ENCODE results near the gene HK1. TPM values are rescaled to one million over a fixed set of nuclear protein-coding genes. Genes with fewer than 3 reads are reported as not detected.
"Not testable (repeated sequence)": the region's sequence is repeated elsewhere in the genome, so short reads cannot be mapped to it uniquely, and the experiment has no call there.

The HK1 gene
- total RNA-seq, 2 donors from 2014 or later, result 38.0 to 78.8 TPM

- no peaks in the 10 kb centered on the region for H3K36me3 ChIP-seq (ENCODE audit: control insufficient read depth, insufficient read depth, low read length)
- H3K4me1 ChIP-seq (ENCODE audit: control insufficient read depth, insufficient read depth, low read length), result no peaks in the 10 kb centered on the region
- Mint-ChIP-seq H3K27ac (no peak overlapping the region), H3K4me3 (no peak overlapping the region), H3K36me3 (ENCODE audit: low read depth) (no peaks in the 10 kb centered on the region), H3K4me1 (no peaks in the 10 kb centered on the region), H3K27me3 (ENCODE audit: insufficient read depth) (no peaks in the 10 kb centered on the region), H3K9me3 (peaks cover 2% of the 10 kb centered on the region)
- no peak for DNase-seq
- no peaks in the 10 kb centered on the region for H3K27me3 ChIP-seq (ENCODE audit: control insufficient read depth, insufficient read depth, low read length, poor library complexity, severe bottlenecking)
- no peak overlapping the region for H3K4me3 ChIP-seq (ENCODE audit: low read length)
- WGBS, 2 experiments (ENCODE audit: insufficient coverage in 1 of 2, insufficient read length in 1 of 2), result 94 to 97% methylated on average over 13 to 14 of the region's 14 CpGs
- no peaks in the 10 kb centered on the region for H3K9me3 ChIP-seq (ENCODE audit: control insufficient read depth, low read length)
- no peak overlapping the region for H3K9ac ChIP-seq (ENCODE audit: extremely low read depth, low read length, poor library complexity, severe bottlenecking)
- no peak overlapping the region for H3K27ac ChIP-seq (ENCODE audit: low read depth, low read length)
- TF ChIP-seq CTCF (conservative IDR thresholded peaks at IDR 0.05), result no peak
Measured at GRCh38 chr10:69250041-69250440, 28.3 kb upstream of the HK1 start.

GRCh38 chr10:69251417-69251816 lies 26.9 kb upstream of the HK1 start:
- H3K9ac ChIP-seq (ENCODE audit: extremely low read depth, low read length, poor library complexity, severe bottlenecking); H3K27me3 ChIP-seq (ENCODE audit: control insufficient read depth, insufficient read depth, low read length, poor library complexity, severe bottlenecking); H3K4me3 Mint-ChIP-seq; H3K27me3 Mint-ChIP-seq (ENCODE audit: insufficient read depth); H3K36me3 Mint-ChIP-seq (ENCODE audit: low read depth); H3K27ac Mint-ChIP-seq; DNase-seq; H3K9me3 Mint-ChIP-seq; H3K4me1 Mint-ChIP-seq; H3K27ac ChIP-seq (ENCODE audit: low read depth, low read length); H3K36me3 ChIP-seq (ENCODE audit: control insufficient read depth, insufficient read depth, low read length); H3K9me3 ChIP-seq (ENCODE audit: control insufficient read depth, low read length); H3K4me1 ChIP-seq (ENCODE audit: control insufficient read depth, insufficient read depth, low read length); H3K4me3 ChIP-seq (ENCODE audit: low read length): not testable (repeated sequence)
- WGBS, 2 experiments (ENCODE audit: insufficient coverage in 1 of 2, insufficient read length in 1 of 2), result 100% methylated on average over 1 of the region's 2 CpGs

GRCh38 chr10:69253171-69253570 lies 25.1 kb upstream of the HK1 start:
- no peak for DNase-seq
- H3K36me3 ChIP-seq (ENCODE audit: control insufficient read depth, insufficient read depth, low read length), result no peaks in the 10 kb centered on the region
- no peak overlapping the region for H3K27ac ChIP-seq (ENCODE audit: low read depth, low read length)
- no peak for TF ChIP-seq CTCF (conservative IDR thresholded peaks at IDR 0.05)
- H3K27me3 Mint-ChIP-seq (ENCODE audit: insufficient read depth), result no peaks in the 10 kb centered on the region
- no peak overlapping the region for H3K4me3 ChIP-seq (ENCODE audit: low read length)
- no peaks in the 10 kb centered on the region for H3K9me3 ChIP-seq (ENCODE audit: control insufficient read depth, low read length)
- H3K9me3 Mint-ChIP-seq, result peaks cover 2% of the 10 kb centered on the region
- H3K27me3 ChIP-seq (ENCODE audit: control insufficient read depth, insufficient read depth, low read length, poor library complexity, severe bottlenecking), result no peaks in the 10 kb centered on the region
- H3K4me3 Mint-ChIP-seq, result no peak overlapping the region
- no peaks in the 10 kb centered on the region for H3K36me3 Mint-ChIP-seq (ENCODE audit: low read depth)
- H3K4me1 Mint-ChIP-seq, result no peaks in the 10 kb centered on the region
- H3K9ac ChIP-seq (ENCODE audit: extremely low read depth, low read length, poor library complexity, severe bottlenecking), result no peak overlapping the region
- WGBS, 2 experiments (ENCODE audit: insufficient coverage in 1 of 2, insufficient read length in 1 of 2), result 72 to 90% methylated on average over 1 to 3 of the region's 3 CpGs
- no peaks in the 10 kb centered on the region for H3K4me1 ChIP-seq (ENCODE audit: control insufficient read depth, insufficient read depth, low read length)
- no peak overlapping the region for H3K27ac Mint-ChIP-seq

DNA sequence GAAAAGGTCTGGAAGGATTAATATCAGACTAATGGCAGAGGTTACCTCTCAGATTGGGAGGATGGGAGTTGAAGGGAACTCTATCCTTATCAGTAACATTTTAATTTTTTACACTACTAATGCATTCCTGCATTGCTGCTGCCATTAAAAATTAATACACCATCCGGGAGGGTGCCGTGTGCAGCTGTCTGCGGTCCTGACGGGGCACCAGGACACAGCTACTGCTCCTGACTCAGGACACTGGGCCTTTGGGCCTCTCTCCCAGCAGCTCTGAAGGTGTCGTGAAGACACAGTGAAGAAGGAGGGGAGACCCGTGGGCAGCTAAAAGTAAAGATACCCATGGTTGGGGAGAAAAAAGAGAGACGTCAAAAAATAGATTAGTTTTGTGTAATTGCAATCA lies 23.4 kb upstream of the HK1 start:
- H3K36me3 ChIP-seq (ENCODE audit: control insufficient read depth, insufficient read depth, low read length), result no peaks in the 10 kb centered on the region
- H3K27ac ChIP-seq (ENCODE audit: low read depth, low read length), result no peak overlapping the region
- no peak overlapping the region for H3K4me3 ChIP-seq (ENCODE audit: low read length)
- Mint-ChIP-seq H3K9me3 (peaks cover 2% of the 10 kb centered on the region), H3K4me1 (no peaks in the 10 kb centered on the region), H3K36me3 (ENCODE audit: low read depth) (no peaks in the 10 kb centered on the region), H3K27me3 (ENCODE audit: insufficient read depth) (no peaks in the 10 kb centered on the region), H3K4me3 (no peak overlapping the region), H3K27ac (no peak overlapping the region)
- DNase-seq, result no peak
- no peaks in the 10 kb centered on the region for H3K4me1 ChIP-seq (ENCODE audit: control insufficient read depth, insufficient read depth, low read length)
- no peak for TF ChIP-seq CTCF (conservative IDR thresholded peaks at IDR 0.05)
- no peaks in the 10 kb centered on the region for H3K27me3 ChIP-seq (ENCODE audit: control insufficient read depth, insufficient read depth, low read length, poor library complexity, severe bottlenecking)
- no peaks in the 10 kb centered on the region for H3K9me3 ChIP-seq (ENCODE audit: control insufficient read depth, low read length)
- H3K9ac ChIP-seq (ENCODE audit: extremely low read depth, low read length, poor library complexity, severe bottlenecking), result no peak overlapping the region
- WGBS, 2 experiments (ENCODE audit: insufficient coverage in 1 of 2, insufficient read length in 1 of 2), result 78 to 83% methylated on average over 6 to 7 of the region's 7 CpGs
